ENCODE data around the gene NAA50.

- no peak for TF ChIP-seq POLR2AphosphoS5 (IDR thresholded peaks at IDR 0.05; ENCODE audit: insufficient read depth in 1 of 2, low read depth in 1 of 2)
- TF ChIP-seq, protein P1, sequence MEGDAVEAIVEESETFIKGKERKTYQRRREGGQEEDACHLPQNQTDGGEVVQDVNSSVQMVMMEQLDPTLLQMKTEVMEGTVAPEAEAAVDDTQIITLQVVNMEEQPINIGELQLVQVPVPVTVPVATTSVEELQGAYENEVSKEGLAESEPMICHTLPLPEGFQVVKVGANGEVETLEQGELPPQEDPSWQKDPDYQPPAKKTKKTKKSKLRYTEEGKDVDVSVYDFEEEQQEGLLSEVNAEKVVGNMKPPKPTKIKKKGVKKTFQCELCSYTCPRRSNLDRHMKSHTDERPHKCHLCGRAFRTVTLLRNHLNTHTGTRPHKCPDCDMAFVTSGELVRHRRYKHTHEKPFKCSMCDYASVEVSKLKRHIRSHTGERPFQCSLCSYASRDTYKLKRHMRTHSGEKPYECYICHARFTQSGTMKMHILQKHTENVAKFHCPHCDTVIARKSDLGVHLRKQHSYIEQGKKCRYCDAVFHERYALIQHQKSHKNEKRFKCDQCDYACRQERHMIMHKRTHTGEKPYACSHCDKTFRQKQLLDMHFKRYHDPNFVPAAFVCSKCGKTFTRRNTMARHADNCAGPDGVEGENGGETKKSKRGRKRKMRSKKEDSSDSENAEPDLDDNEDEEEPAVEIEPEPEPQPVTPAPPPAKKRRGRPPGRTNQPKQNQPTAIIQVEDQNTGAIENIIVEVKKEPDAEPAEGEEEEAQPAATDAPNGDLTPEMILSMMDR (IDR thresholded peaks at IDR 0.05): no peak
- TF ChIP-seq POLR2A (IDR thresholded peaks at IDR 0.05): no peak
These were observed 50.6 kb downstream of the NAA50 start for GRCh38 chr3:113695431-113695785.

All from vagina (tissue), 2 donors.